COLO668 (cell line): ENCODE measurements around the gene SCCPDH.

ENCODE experiments used
- DNase-seq: peaks from one replicate; lab custom pipeline; 2025; ENCODE audit not compliant: unreplicated experiment; lab: John Stamatoyannopoulos, UW

The SCCPDH gene

GRCh38 chr1:246748867-246749266, 24.7 kb downstream of the SCCPDH start:
- DNase-seq: peak; percentile 58

GRCh38 chr1:246750752-246751151, 26.5 kb downstream of the SCCPDH start:
- DNase-seq: no peak

DNA sequence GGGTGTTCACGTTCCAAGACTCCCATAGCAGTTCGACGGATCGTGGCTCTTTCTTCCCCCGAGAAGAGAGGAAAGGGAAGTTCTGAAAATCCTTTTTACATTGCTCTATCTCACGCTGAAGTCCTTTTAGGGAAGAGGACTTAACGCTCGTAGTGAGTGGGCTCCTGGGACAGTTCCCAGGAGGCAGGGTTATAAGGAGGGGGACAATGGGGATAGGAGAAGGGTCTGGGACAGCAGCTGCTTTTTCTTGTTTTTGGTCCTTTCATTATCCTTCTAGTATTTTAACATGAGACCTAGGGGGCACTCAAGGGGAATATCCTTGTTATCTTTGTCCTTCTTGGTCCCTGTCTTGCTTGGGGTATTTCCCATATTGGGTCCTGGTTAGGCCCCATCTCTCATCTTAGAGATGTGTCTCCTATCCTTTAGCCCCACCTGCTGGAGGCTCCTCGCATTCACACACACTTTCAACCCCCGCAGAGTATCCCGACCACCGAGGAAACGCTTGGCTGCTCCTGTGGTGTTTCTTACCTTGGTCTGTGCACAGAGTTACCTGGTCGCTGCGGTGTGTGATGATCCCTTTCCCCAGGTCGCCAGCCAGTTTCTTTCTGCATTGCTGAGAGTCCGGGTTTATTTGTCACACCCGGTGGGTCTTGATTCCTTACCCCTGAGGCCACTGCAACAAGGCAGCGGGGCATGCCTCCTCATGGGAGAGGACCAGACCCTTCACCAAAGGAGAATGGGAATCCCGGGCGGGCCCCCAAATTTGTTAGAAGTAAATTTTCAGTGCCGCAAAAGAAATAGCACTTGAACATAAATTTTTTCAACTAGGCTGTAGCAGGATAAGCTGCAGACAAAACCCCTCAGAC, 29.7 kb downstream of the SCCPDH start:
- peak; percentile 58 for DNase-seq

DNA sequence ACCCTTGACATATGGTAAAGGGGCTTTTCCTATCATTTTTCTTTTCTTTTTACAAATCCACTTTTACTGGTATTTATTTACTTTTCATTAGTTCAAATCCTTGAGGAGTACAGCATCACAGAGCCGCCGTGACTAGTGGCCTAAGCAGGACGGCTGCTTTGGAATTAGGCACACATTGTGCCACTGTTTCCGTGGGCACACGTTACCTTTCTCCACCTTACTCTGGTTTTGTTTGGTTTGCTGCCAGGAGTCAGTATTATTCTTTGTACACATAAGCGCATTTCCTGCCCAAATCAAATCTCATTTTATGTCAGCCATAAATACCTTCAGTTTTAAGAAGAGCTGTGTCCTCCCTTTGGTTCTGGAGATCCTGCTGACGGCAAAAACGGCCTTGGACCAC, 31.2 kb downstream of the SCCPDH start:
- DNase-seq: no peak

GRCh38 chr1:246760422-246761347, 36.5 kb downstream of the SCCPDH start:
- no peak for DNase-seq

DNA sequence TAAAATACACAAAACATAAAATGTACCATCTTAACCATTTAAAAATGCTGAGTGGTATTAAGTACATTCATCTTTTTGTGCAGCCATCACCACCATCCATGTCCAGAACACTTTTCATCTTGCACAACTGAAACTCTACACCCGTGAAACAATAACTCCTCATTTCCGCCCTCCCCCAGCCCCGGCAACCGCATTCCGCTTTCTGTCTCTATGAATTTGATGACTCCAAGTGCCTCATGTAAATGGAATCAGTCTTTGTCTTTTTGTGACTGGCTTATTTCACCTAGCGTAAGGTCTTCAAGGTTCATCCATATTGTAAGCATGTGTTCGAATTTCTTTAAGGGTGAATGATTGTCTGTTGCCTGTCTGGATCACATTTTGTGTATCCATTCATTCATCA, 37.2 kb downstream of the SCCPDH start:
- DNase-seq: no peak

DNA sequence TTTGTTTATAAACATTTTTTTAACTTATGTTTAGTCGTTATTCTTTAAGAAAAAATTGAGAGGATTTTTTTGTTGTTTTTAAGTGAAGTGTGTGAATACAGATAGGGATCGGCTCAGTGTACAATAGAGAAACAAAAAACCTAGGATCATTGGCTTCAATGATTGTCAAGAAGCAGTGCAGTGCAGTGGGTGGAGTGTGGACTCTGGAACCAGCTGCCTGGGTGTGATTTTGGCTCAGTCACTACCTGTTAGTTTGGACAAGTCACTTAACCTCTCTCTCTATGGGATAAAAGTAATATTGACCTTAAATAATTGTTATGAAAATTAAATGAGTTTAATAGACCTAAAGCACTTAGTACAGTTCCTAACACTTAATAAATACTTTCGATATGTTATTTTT, 41.3 kb downstream of the SCCPDH start:
- DNase-seq: no peak

GRCh38 chr1:246768403-246769020, 44.3 kb downstream of the SCCPDH start:
- no peak for DNase-seq

- no peak for DNase-seq
Observed at GRCh38 chr1:246769306-246769705, 45.1 kb downstream of the SCCPDH start.

DNA sequence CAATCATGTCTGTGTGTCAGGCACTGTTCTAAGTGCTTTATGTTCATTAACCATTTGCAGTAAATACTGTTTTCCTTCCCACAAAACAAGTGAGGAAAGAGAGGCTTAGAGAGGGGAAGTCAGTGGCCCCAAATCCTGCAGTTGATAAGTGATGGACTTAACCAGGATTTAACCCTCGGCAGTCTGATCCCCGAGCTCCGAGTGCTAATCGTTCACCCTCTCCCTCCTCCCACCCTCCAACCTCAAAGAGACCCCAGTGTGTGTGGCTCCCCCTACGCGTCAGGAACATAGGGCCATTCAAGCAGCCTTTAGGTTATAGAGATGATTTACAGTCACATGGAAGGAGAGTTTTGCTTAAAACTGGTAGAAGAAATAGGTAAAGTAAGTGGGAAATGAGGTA, 47.2 kb downstream of the SCCPDH start:
- DNase-seq: no peak

DNA sequence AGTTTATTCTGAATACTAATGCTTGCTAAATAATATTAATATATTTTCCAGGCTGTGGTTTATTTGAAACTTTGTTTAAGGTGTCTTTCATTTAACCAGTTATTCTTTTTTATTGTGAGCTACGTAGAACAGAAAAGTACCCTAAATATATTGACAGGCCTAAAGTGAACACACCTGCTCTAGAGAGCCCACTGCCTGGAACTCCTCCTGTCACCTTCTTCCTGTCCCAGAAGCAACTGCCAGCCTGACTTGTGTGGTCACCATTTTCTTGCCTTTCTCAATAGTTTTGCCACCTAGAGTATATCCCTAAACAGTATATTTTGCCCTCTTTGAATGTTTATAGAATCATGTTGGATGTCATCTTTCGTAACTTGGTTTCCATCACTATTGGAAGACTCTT, 48.5 kb downstream of the SCCPDH start:
- no peak for DNase-seq

DNA sequence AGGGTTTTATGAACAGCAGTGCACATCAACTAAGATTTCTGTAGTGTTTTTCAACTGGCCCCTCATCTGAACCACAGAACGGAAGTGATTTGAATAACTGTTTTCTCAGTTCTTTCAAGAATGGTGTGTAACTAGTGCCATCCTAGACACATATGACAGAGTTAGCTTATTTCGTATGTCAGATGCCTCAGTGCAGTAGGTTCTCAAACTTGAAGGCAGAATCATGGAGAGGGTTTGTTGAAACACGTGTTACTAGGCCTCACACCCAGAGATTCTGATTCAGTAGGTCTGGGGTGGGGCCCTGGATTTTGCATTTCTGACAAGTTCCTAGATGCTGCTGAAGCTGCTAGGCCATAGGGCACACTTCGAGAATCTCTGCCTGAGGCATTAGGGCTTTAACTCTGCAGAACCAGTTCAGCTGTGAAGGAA, 49.0 kb downstream of the SCCPDH start:
- no peak for DNase-seq

DNA sequence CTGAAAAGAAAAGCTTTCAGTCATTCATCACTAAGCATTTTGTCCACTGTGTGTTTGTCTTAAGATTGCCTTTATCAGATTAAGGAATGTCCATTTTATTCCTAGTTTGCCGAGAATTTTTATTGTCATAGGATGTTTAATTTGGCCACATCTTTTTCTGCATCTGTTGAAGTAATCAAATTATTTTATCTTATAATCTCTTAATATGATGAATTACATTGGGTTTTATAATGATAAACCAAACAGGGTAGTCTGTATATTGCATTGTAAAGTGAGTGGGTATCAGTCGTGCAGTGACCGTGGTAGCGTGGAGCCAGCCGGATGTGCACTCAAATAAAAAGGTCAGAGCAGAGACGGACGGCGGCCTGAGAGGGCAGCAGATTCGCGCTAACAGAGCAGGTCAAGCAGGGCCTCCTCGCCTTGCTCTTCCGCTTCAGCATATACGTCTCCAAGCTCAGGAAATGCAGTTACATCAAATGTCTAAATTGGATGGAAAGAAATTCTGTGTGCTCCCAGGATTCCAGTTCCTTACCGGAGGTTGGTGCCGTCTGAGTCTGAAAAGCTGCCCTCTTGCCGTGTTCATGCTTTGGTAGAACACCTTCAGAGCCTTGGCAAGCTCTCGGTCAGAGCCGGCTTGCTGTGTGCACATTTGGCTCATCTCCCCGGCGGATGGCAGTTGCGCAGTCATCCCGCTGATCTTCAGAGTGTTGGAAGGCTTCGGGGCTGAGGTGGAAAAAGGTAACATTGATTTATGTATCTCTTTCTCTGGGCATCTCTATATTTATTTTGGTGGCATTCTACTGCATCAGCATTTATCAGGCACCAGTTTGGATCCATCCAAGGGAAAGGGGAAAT, 51.5 kb downstream of the SCCPDH start:
- DNase-seq: no peak

DNA sequence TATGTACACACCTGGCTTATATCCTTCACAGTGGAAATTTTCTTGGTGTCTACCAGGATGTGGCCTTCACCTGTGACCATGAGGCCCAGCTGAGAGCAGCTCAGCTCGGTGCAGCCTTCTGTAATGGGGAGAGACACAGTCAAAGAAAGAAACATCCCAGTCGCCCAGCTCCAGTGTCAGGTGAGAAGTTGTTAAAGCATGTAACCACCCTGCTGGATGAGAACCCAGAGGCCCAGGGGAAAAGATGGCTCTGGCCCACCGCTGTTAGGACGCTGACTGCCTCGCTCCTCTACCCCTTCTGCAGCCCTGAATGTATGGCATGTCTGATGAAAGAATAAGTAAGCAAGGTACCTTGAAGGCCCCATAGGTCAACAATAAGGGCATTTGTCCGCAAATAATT, 52.7 kb downstream of the SCCPDH start:
- DNase-seq: no peak

DNA sequence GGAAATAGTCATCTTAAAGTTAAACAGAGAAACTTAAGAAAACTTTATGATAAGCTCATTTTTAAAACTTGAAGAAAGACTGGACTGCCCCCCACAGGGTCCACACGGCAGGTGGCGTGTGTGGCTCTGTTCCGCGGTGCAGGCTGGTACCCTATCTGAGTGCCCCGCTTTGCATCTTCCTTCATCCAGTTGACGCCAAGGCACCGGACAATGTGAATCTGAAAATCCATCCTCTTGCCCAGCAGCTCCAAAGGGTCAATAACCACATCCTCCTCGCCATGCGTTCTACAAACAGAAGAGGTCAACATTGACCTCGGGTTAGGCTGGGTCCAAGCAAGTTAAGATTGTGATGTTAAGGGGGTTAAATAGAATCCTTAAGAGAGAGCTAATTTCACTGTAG, 54.5 kb downstream of the SCCPDH start:
- DNase-seq: no peak

DNA sequence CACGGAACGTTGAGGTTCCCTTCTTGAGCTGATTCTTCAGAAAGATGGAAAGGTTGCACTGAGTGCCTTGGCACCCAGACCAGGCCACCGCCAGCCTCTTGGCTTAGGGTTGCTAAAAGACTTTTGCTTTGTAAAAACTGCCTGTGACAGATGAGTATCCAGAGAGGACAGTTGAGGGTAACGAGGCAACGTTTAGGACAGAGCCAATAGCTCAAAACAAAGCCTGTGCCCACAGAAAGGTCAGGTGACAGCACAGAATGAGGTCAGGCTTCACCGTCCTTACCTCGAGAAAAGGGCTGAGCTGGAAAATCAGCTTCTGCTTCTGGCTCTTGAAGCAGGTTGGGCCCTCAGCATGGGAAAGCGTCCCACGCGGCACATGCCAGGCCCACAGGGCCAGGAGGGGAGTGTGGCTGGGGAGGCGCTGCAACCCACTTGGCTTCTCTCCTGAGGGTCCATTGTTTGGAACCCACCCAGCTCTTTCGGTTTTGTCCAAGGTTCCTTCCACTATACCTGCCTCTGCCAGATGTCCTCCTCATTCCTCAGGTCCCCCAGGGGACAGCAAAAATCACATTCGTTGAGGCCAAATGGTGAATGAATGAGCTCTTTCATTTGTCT, 55.5 kb downstream of the SCCPDH start:
- DNase-seq: no peak

GRCh38 chr1:246780264-246780663, 56.1 kb downstream of the SCCPDH start:
- no peak for DNase-seq

- DNase-seq: no peak
Observed at GRCh38 chr1:246781212-246781611, 57.0 kb downstream of the SCCPDH start.

DNA sequence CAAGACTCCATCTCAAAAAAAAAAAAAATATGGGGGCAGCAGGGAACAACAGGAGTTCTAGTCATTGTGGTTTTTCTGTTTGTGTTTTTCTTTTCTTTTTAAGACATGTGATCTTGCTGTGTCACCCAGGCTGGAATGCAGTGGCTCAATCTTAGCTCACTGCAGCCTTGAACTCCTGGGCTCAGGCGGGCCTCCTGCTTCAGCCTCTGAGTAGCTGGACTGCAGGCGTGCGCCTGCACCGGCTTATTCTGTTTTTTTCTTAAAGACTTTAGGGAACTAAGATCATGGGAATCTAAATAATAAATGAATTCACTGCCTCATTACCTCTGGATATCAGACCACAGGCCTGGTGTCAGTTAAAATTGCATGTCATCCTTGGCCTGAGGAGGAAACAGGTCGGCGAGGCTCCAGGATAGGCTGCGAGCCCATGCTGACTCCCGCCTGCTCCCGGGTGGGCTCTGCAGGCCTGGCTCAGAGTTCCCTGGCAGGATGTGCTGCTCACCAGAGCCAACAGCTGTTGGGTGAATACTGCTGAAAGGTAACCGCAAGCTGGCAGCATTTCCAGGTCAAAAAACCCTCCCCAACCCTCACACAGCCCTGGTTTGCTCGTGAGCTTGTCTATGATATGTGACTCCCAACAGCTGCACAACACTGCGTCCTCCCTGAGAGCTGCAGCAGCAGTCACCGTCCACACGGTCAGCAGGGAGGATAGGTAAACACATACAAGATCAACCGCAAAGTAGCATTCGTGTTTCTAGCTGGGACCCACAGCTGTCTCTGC, 58.1 kb downstream of the SCCPDH start:
- peak; percentile 49 for DNase-seq
